ENCODE data around the gene AK4.
"Not testable (repeated sequence)": the region's sequence is repeated elsewhere in the genome, so short reads cannot be mapped to it uniquely, and the experiment has no call there.

AK4 gene

DNA sequence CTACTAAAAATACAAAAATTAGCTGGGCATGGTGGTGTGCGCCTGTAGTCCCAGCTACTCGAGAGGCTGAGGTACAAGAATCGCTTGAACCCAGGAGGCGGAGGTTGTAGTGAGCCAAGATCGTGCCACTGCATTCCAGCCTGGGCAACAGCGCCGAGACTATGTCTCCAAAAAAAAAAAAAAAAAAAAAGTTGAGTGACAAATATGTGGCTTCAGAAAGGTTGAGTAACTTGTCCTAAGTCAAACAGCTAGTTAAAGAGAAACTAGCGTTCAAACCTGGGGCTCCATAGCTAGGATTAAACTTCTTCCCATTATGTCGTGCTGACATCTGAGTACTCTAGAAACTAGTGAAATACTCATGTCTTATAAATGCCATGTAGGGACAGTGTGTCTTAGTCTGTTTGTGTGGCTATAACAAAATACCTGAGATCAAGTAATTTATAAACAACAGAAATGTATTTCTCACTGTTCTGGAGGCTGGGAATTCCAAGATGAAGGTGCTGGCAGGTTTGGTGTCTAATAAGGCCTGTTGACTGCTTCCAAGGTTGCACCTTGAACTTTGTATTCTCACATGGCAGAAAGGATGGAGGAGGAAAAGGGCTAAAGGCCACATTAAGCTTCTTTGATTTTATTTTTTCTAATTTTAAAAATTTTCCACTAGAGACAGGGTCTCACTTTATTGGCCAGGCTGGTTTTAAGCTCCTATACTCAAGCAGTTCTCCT lies 12.0 kb downstream of the AK4 start:
- Histone ChIP-seq H3K27ac (no peak overlapping the region), H3K27me3 (ENCODE audit: control insufficient read depth, insufficient read depth, low read length) (no peaks in the 10 kb centered on the region), H3K4me1 (no peaks in the 10 kb centered on the region), H3K4me2 (ENCODE audit: low read length) (no peak overlapping the region), H3K9me3 (ENCODE audit: control insufficient read depth, low read length) (no peaks in the 10 kb centered on the region), H3K36me3 (ENCODE audit: control insufficient read depth, insufficient read depth, low read length) (no peaks in the 10 kb centered on the region), H3K79me2 (no peaks in the 10 kb centered on the region), H3K9ac (no peak overlapping the region), H3K4me3 (ENCODE audit: low read depth, low read length) (no peak overlapping the region), H2AFZ (no peak overlapping the region)
- TF ChIP-seq, protein P1, sequence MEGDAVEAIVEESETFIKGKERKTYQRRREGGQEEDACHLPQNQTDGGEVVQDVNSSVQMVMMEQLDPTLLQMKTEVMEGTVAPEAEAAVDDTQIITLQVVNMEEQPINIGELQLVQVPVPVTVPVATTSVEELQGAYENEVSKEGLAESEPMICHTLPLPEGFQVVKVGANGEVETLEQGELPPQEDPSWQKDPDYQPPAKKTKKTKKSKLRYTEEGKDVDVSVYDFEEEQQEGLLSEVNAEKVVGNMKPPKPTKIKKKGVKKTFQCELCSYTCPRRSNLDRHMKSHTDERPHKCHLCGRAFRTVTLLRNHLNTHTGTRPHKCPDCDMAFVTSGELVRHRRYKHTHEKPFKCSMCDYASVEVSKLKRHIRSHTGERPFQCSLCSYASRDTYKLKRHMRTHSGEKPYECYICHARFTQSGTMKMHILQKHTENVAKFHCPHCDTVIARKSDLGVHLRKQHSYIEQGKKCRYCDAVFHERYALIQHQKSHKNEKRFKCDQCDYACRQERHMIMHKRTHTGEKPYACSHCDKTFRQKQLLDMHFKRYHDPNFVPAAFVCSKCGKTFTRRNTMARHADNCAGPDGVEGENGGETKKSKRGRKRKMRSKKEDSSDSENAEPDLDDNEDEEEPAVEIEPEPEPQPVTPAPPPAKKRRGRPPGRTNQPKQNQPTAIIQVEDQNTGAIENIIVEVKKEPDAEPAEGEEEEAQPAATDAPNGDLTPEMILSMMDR (IDR thresholded peaks at IDR 0.05): no peak

DNA sequence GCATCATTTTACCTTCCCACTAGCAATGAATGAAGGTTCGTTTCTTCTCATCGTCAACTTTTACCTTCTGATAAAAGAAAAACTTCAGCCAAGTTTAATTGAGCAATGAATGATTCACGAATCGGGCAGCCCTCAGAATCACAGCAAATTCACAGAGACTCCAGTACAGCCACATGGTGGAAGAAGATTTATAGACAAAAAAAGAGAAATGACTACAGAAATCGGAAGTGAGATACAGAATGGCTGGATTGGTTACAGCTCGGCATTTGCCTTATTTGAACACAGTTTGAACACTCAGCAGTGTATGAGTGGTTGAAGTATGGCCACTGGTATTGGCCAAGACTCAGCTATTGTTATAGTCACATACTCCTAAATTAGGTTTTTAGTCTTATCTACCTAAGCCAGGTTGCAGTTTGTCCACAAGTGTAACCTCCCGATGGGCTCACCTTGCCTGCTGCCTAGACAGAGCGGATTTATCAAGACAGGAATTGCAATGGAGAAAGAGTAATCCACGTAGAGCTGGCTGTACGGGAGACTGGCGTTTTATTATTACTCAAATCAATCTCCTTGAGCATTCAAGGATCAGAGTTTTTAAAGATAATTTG lies 15.3 kb downstream of the AK4 start:
- Histone ChIP-seq H3K9me3 (ENCODE audit: control insufficient read depth, low read length) (no peaks in the 10 kb centered on the region), H2AFZ (no peak overlapping the region), H3K36me3 (ENCODE audit: control insufficient read depth, insufficient read depth, low read length) (no peaks in the 10 kb centered on the region), H3K4me1 (no peaks in the 10 kb centered on the region), H3K4me2 (ENCODE audit: low read length) (no peak overlapping the region), H3K27me3 (ENCODE audit: control insufficient read depth, insufficient read depth, low read length) (no peaks in the 10 kb centered on the region), H3K4me3 (ENCODE audit: low read depth, low read length) (no peak overlapping the region), H3K9ac (no peak overlapping the region), H3K27ac (no peak overlapping the region), H3K79me2 (no peaks in the 10 kb centered on the region)
- TF ChIP-seq, protein P1 (IDR thresholded peaks at IDR 0.05): no peak

DNA sequence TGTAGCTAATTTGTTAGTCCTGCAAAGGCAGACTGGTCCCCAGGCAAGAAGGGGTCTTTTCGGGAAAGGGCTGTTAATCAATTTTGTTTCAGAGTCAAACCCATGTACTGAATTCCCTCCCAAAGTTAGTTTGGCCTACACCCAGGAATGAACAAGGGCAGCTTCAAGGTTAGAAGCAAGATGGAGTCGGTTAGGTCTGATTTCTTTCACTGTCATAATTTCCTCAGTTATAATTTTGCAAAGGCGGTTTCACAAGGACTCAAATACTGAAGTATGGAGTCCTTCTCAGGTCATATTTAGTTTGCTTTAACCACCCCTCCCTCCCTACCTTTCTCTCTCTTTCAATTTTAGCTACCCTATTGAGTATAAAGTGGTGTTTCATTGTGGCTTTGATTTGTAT lies 16.1 kb downstream of the AK4 start:
- not testable (repeated sequence) for H2AFZ ChIP-seq; H3K79me2 ChIP-seq; H3K4me3 ChIP-seq (ENCODE audit: low read depth, low read length); H3K4me1 ChIP-seq; H3K27ac ChIP-seq; H3K36me3 ChIP-seq (ENCODE audit: control insufficient read depth, insufficient read depth, low read length); H3K9ac ChIP-seq; H3K27me3 ChIP-seq (ENCODE audit: control insufficient read depth, insufficient read depth, low read length); H3K4me2 ChIP-seq (ENCODE audit: low read length); H3K9me3 ChIP-seq (ENCODE audit: control insufficient read depth, low read length)

DNA sequence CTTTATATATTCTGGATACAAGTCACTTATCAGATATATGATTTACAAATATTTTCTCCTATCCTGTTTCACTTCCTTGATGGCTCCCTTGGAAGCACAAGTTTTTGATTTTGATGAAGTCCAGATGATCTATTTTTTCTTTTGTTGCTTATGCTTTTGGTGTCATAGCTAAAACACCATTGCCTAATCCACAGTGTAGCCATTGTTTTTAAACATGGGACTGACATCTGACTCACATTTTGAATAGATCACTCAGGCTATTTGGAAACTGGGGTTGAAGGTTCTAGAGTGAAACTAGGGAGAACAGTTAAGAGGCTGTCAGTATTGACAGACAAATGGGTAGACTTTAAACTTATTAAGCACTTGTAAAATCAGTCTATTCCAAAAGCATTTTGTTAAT lies 16.6 kb downstream of the AK4 start:
- no peak overlapping the region for H2AFZ ChIP-seq
- H3K4me3 ChIP-seq (ENCODE audit: low read depth, low read length): no peak overlapping the region
- H3K27ac ChIP-seq: no peak overlapping the region
- TF ChIP-seq, protein P1 (IDR thresholded peaks at IDR 0.05): no peak
- no peak overlapping the region for H3K4me2 ChIP-seq (ENCODE audit: low read length)
- no peaks in the 10 kb centered on the region for H3K4me1 ChIP-seq
- no peak overlapping the region for H3K9ac ChIP-seq
- no peaks in the 10 kb centered on the region for H3K79me2 ChIP-seq
- H3K27me3 ChIP-seq (ENCODE audit: control insufficient read depth, insufficient read depth, low read length): no peaks in the 10 kb centered on the region
- no peaks in the 10 kb centered on the region for H3K9me3 ChIP-seq (ENCODE audit: control insufficient read depth, low read length)
- H3K36me3 ChIP-seq (ENCODE audit: control insufficient read depth, insufficient read depth, low read length): no peaks in the 10 kb centered on the region

DNA sequence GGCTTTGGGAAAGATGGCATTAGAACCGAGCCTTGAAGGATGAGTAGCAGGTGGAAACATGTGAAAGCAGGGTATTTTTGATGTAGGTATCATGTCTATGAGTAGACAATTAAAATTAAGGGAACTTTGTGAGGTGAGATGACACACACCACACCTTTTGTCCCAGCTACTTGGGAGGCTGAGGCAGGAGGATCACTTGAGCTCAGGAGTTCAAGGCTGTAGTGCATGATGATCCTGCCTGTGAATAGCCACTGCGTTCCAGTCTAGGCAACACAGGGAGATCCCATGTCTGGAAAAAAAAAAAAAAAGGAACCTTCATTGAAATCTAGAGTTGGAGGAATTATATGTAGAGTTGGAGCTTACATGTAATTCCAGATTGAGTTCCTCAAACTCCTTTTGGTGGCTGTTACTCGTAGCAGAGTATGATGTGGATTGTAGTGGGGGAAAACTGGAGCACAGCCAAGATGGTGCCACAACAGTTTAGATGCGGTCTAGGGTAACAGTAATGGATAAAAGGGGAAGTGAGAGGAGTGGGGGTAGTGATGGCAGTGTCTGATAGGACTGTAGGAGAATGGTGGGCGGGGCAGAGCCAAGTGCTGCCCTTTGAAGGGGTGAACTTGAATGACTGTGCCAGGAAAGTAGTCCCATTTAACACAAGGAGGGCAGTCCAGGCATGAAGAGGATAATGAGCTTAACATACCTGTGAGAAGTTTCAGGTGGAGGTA lies 17.4 kb downstream of the AK4 start:
- Histone ChIP-seq H3K9ac (no peak overlapping the region), H3K4me1 (no peaks in the 10 kb centered on the region)

More for the DNA sequence above, 17.4 kb downstream of the AK4 start:
- Histone ChIP-seq H3K27ac (no peak overlapping the region), H3K4me3 (ENCODE audit: low read depth, low read length) (no peak overlapping the region), H3K4me2 (ENCODE audit: low read length) (no peak overlapping the region), H3K9me3 (ENCODE audit: control insufficient read depth, low read length) (no peaks in the 10 kb centered on the region), H3K36me3 (ENCODE audit: control insufficient read depth, insufficient read depth, low read length) (no peaks in the 10 kb centered on the region), H3K79me2 (no peaks in the 10 kb centered on the region), H3K27me3 (ENCODE audit: control insufficient read depth, insufficient read depth, low read length) (no peaks in the 10 kb centered on the region), H2AFZ (no peak overlapping the region)
- TF ChIP-seq, protein P1 (IDR thresholded peaks at IDR 0.05): no peak

Data from parathyroid adenoma (tissue), 2 donors.